NCI-H524 (cell line): ENCODE data around the gene MYH16.
"Not testable (repeated sequence)": the region's sequence is repeated elsewhere in the genome, so short reads cannot be mapped to it uniquely, and the experiment has no call there.

Experiments
- DNase-seq, 2 experiments: peaks; one replicate each; lab custom pipeline; 2025; lab: John Stamatoyannopoulos, UW

MYH16 gene

GRCh38 chr7:99305473-99306260 is 33.0 kb downstream of the MYH16 start:
- no peak for DNase-seq

DNA sequence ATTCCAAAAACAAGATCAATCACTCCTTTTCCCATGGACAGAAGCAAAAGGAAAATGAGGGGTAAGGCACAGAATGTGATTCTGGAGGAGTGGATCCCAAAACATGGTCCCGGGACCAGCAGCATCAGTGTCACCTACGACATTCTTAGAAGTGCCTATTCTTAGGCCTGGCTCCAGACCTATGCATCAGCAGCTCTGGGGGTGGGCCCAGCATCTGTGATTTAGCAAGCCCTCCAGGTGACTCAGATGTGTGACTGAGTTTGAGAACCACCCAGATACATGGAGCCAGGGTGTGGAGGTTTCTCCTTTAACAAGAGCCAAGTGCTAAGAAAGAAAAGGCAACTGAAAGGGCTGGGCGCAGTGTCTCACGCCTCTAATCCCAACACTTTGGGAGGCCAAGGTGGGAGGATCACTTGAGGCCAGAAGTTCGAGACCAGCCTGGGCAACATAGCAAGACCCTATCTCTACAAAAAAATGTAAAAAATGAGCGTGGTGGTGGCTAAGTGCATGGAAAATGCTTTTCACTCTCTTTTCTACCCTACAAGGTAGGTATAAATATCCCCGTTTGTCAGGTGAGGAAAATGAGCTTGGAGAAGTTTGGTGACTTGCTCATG is 35.9 kb downstream of the MYH16 start:
- DNase-seq = no peak

DNA sequence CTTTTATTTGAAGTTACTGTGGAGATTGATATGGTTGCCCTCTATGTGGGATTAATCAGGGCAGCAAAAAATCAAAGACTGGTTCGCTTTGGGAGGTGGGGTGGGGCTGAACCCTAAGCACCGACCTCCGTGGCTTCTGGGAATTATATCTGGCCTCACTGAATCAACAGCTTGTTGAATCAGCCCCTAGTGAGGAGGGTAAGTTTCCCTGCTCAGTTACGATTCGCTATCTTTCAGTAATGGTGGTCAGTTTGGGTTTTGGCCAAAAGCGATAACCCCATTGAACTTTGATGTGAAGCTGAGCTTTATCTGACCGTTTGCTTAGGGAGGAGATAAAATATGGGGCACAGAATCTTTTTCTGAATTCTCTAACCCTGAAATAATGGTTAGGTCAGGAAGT is 36.5 kb downstream of the MYH16 start:
- no peak for DNase-seq

GRCh38 chr7:99310004-99310403 is 37.4 kb downstream of the MYH16 start:
- no peak for DNase-seq

DNA sequence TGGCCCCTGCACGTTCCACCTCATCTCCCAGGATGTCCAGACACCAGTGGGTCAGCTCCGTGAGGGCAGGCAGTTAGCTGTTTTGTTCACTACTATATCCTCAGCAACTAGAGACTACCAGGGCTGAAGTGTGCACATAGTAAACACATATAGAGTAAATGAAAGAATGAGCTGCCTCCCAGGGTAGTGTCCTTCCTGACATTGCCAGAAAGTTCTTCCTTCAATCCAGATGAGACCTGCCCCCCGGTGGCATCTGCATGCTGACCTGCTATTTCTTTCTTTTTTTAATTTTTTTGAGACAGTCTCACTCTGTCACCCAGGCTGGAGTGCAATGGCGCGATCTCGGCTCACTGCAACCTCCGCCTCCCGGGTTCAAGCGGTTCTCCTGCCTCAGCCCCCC is 39.1 kb downstream of the MYH16 start:
- DNase-seq = no peak

- DNase-seq = peak; percentile 26 to 64
Measured at GRCh38 chr7:99312316-99313203, 39.9 kb downstream of the MYH16 start.

DNA sequence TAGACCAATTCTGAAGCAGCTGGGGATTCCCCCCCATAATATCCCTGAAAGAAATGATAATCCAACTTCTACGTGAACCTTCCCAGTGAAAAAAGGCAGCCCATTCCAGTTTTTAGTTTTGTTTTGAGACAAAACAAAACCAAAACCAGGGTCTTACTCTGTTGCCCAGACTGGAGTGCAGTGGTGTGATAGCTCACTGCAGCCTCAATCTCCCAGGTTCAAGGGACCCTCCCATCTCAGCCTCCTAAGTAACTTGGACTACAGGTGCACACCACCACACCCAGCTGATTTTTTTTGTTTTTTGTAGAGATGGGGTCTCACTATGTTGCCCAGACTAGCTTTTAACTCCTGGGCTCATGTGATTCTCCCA is 40.5 kb downstream of the MYH16 start:
- no peak for DNase-seq

DNA sequence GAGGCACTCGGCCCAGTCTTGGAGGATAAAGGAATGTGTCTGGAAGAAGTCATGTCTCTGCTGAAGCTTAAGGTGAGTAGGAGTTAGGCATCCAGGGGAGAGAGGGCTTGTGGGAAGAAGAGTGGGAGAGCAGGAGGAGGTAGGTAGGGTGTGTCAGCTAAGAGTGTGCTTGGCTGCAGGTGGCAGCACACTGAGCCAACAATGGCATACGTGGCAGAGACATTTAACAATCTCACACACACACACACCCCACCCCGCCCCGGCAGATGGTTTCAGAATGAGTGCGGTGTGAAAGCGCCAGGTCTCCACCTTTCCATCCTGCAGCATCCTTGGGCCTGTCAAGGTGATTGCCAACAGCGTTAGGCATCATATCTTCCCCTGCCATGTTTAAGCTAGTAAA is 41.9 kb downstream of the MYH16 start:
- no peak for DNase-seq

GRCh38 chr7:99320371-99320770 is 47.7 kb downstream of the MYH16 start:
- no peak for DNase-seq

DNA sequence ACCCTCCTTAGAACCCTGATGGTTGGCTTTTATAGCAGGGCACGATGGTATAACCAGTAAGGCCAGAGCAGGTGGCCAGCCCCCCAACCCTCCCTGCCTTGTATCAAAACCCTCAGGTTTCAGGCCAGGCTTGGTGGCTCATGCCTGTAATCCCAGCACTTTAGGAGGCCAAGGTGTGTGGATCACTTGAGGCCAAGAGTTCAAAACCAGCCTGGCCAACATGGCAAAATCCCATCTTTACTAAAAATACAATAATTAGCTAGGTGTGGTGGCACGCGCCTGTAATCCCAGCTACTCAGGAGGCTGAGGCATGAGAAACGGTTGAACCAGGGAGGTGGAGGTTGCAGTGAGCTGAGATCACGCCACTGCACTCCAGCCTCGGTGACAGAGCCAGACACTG is 50.0 kb downstream of the MYH16 start:
- not testable (repeated sequence) for DNase-seq

DNA sequence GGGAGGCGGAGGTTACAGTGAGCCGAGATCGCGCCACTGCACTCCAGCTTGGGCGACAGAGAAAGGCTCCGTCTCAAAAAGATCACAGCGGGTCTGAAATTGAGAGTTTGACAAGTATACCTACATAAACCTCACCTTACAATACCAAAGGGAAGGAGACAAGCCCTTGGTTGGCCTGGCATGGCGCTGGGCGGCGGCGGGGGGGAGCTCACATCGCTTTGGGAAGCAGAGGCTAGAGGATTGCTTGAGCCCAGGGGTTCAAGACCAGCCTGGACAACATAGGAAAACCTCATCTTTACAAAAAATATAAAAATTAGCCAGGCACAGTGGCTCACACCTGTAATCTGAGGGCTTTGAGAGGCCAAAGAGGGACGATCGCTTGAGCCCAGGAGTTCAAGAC is 51.9 kb downstream of the MYH16 start:
- DNase-seq = no peak

DNA sequence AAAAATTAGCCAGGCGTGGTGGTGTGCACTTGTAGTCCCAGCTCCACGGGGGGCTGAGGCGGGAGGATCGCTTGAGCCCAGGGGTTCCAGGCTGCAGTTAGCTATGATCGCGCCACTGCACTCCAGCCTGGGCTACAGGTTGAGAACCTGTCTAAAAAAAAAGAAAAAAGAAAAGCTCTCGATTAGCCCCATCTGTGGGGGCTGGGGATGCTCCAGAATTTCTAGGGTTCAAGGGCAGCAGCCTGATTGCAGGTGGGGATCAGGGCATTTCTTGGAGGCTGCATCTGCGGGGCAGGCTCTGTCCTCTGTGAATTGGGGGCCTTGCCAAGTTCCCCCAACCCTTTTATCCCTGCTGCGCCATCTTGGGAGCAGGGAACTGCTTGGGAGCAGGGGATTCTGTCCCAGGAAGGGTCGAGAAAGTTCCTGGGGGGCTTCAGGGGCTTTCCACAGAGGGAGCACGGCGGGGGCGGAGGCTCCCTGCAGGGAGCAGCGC is 52.4 kb downstream of the MYH16 start:
- peak in 1 of 2 experiments; percentile 24 for DNase-seq

GRCh38 chr7:99325592-99326407 is 53.2 kb downstream of the MYH16 start, which contains the start of gene ARPC1A:
TSS of gene ARPC1A (plus strand) at chr7:99325898. CDS start at chr7:99333354, 7,456 bp downstream.
- peak; percentile 81 to 87 for DNase-seq

GRCh38 chr7:99326408-99326782 is 53.8 kb downstream of the MYH16 start:
- no peak for DNase-seq

DNA sequence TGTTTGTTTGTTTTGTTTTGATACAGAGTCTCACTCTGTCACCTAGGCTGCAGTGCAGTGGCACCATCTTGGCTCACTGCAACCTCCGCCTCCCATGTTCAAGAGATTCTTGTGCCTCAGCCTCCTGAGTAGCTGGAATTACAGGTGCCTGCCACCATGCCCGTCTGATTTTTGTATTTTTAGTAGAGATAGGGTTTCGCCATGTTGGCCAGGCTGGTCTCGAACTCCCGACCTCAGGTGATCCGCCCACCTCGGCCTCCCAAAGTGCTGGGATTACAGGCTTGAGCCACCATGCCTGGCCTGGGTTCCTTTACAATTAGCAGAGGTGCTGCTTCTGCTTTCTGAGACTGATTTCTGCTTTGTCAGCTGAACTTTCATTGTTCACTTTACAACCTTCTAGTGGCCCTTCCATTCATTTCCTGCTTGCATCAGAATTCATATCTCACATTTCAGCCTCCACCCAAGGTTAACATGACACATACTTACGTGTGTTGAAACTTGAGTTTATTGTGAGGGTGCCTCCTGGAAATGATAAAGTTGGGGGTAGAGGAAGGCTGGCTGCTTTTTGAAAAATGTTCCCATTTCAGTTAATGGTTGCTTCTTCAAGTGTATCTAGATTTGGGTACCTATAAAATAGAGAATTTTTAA is 57.8 kb downstream of the MYH16 start:
- not testable (repeated sequence) for DNase-seq

DNA sequence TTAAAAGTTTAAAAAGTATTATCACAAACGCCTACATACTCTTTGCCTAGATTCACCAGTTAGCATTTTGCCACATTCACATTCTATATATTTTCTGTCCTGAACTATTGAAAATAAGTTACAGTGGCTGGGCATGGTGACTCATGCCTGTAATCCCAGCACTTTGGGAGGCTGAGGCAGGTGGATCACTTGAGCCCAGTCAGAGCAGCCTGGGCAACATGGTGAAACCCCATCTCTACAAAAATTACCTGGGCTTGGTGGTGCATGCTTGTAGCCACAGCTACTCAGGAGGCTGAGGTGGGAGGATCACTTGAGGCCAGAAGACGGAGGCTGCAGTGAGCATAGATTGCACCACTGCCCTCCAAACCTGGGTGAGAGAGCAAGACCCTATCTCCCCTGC is 58.4 kb downstream of the MYH16 start:
- no peak for DNase-seq

DNA sequence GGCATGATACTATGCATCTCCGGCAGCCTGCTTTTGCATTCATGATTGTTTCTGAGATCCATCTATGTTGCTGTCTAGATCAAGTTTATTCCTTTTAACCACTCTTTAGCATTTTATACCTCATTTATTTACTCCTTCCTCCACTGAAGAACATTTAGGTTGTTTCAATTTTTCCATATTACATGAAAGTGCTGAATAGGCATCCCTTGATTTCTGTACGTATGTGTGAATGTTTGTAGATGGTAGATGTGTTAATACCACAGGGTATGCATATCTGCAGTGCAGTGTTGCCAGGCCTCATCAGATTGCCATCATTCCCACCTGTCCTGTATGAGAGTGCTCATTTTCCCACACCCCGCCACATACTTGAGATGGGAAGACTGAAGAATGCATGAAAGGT is 67.0 kb downstream of the MYH16 start:
- no peak for DNase-seq

- DNase-seq = no peak
Measured at GRCh38 chr7:99340659-99341058, 68.0 kb downstream of the MYH16 start.

- no peak for DNase-seq
Measured at GRCh38 chr7:99344061-99344647, 71.5 kb downstream of the MYH16 start.

DNA sequence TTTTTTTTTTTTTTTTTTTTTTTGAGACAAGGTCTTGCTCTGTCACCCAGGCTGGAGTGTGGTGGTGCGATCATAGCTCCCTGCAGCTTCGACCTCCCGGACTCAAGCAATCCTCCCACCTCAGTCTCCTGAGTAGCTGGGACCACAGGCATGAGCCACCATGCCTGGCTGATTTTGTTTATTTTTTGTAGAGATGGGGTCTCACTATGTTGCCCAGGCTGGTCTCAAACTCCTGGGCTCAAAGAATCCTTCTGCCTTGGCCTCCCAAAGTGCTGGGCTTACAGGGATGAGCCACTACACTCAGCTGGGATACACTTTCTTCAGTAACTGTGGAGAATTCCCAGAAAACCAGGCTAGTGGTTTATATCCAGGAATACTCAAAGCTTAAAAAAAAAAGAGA is 78.0 kb downstream of the MYH16 start:
- DNase-seq = not testable (repeated sequence)

DNA sequence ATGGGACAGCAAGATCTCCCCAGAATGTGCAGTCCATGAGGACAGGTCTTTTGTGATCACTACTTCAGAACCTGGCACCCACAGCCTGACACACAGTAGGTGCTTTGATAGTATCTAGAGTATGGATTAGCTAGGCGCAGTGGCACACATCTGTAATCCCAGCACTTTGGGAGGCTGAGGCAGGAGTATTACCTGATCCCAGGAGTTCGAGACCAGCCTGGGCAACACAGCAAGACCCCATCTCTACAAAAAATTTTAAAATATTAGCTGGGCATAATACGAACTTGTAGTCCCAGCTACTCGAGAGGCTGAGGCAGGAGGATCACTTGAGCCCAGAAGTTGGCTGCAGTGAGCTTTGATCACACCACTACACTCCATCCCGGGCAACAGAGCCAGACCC is 79.6 kb downstream of the MYH16 start:
- no peak for DNase-seq
